HEK293 (cell line): Measurements from ENCODE around the gene MYMK.

Experiments
- CTCF ChIA-PET: fragments of 350-600 bp; formaldehyde crosslinking; extraction: SDS; loops from one replicate; lab custom pipeline; 2021; ENCODE audit warnings: antibody characterized with exemption; lab: Yijun Ruan, JAX
- POLR2A ChIA-PET: fragments of 300-600 bp; formaldehyde crosslinking; extraction: SDS; loops from one replicate; lab custom pipeline; 2020; ENCODE audit warnings: antibody characterized with exemption, inconsistent platforms; lab: Yijun Ruan, JAX
- H3K27ac ChIP-seq: fragments of 200-500 bp; sonication (Bioruptor generic); 2 replicates; pipeline ENCODE4 v1.5.1; 2014; ENCODE audit warnings: low read depth, low read length, control low read depth, inconsistent platforms; ENCODE audit errors: extremely low read depth
- H3K36me3 ChIP-seq, 2 experiments: fragments of 200-500 bp in 1 of 2; sonication (Bioruptor generic) in 1 of 2; 1 replicate in 1 of 2; 2 replicates in 1 of 2; pipeline ENCODE4 v1.5.1; 2014 to 2017; ENCODE audit warnings: inconsistent platforms in 2 of 2, low read length in 2 of 2; ENCODE audit not compliant: control insufficient read depth in 2 of 2, insufficient read depth in 1 of 2
- H3K4me1 ChIP-seq: fragments of 200-500 bp; sonication (Bioruptor generic); 2 replicates; pipeline ENCODE4 v1.5.1; 2014; ENCODE audit warnings: mild to moderate bottlenecking, low read length, inconsistent platforms; ENCODE audit not compliant: control insufficient read depth, insufficient read depth
- H3K4me3 ChIP-seq: 2 replicates; pipeline ENCODE4 v1.5.1; 2011; ENCODE audit warnings: low read depth, mild to moderate bottlenecking, control low read depth, low read length, moderate library complexity
- H3K9me3 ChIP-seq: fragments of 200-500 bp; sonication (Bioruptor generic); 2 replicates; pipeline ENCODE4 v1.5.1; 2014; ENCODE audit warnings: low read depth, low read length, inconsistent platforms; ENCODE audit not compliant: control insufficient read depth, insufficient read depth
- GLIS1 ChIP-seq: fragments of 450-650 bp; formaldehyde crosslinking; IDR thresholded peaks from 2 replicates; pipeline ENCODE4 v1.5.1; 2016; ENCODE audit warnings: missing biosample characterization, missing genetic modification characterization
- MEIS1 ChIP-seq: sonication (generic); formaldehyde crosslinking; IDR thresholded peaks from 2 replicates; pipeline ENCODE4 v1.8.1; 2022; ENCODE audit warnings: missing genetic modification reagents, mild to moderate bottlenecking, borderline replicate concordance
- OVOL3 ChIP-seq: fragments of 450-650 bp; formaldehyde crosslinking; IDR thresholded peaks from 2 replicates; pipeline ENCODE4 v1.5.1; 2016; ENCODE audit warnings: missing biosample characterization, missing genetic modification characterization
- ZBTB7A ChIP-seq: fragments of 450-650 bp; formaldehyde crosslinking; IDR thresholded peaks from 2 replicates; pipeline ENCODE4 v1.5.1; 2016; ENCODE audit warnings: low read depth, missing biosample characterization, missing genetic modification characterization
- ZNF169 ChIP-seq: fragments of 450-650 bp; formaldehyde crosslinking; IDR thresholded peaks from 2 replicates; pipeline ENCODE4 v1.5.1; 2016; ENCODE audit warnings: missing biosample characterization, missing genetic modification characterization
- ZNF19 ChIP-seq: fragments of 450-650 bp; formaldehyde crosslinking; IDR thresholded peaks from 2 replicates; pipeline ENCODE4; 2016; ENCODE audit warnings: missing biosample characterization, missing genetic modification characterization, low read depth
- ZNF221 ChIP-seq: fragments of 450-650 bp; formaldehyde crosslinking; IDR thresholded peaks from 2 replicates; pipeline ENCODE4 v1.5.1; 2017; ENCODE audit warnings: missing biosample characterization, missing genetic modification characterization, borderline replicate concordance
- ZNF544 ChIP-seq: fragments of 450-650 bp; formaldehyde crosslinking; IDR thresholded peaks from 2 replicates; pipeline ENCODE4 v1.5.0; 2017; ENCODE audit warnings: missing biosample characterization, missing genetic modification characterization
- ZNF571 ChIP-seq: fragments of 450-650 bp; formaldehyde crosslinking; IDR thresholded peaks from 2 replicates; pipeline ENCODE4 v1.5.0; 2017; ENCODE audit warnings: missing biosample characterization, missing genetic modification characterization
- ZNF843 ChIP-seq: fragments of 450-650 bp; formaldehyde crosslinking; IDR thresholded peaks from 2 replicates; pipeline ENCODE4 v1.5.1; 2016; ENCODE audit warnings: missing biosample characterization, missing genetic modification characterization
- TF ChIP-seq, protein P1 (sequence below): fragments of 450-650 bp; formaldehyde crosslinking; IDR thresholded peaks from 2 replicates; pipeline ENCODE4 v1.5.1; 2016; ENCODE audit warnings: missing biosample characterization, missing genetic modification characterization
- TF ChIP-seq, protein P2 (sequence below): fragments of 450-650 bp; formaldehyde crosslinking; IDR thresholded peaks from 2 replicates; pipeline ENCODE4 v1.5.1; 2016; ENCODE audit warnings: missing biosample characterization, missing genetic modification characterization, low read depth
- TF ChIP-seq, protein P3 (sequence below): fragments of 450-650 bp; formaldehyde crosslinking; IDR thresholded peaks from 2 replicates; pipeline ENCODE4 v1.5.1; 2016; ENCODE audit warnings: missing biosample characterization, missing genetic modification characterization
- TF ChIP-seq, protein P4 (sequence below): fragments of 450-650 bp; formaldehyde crosslinking; IDR thresholded peaks from 2 replicates; pipeline ENCODE4 v1.5.1; 2017; ENCODE audit warnings: missing biosample characterization, missing genetic modification characterization
- TF ChIP-seq, protein P5 (sequence below): fragments of 450-650 bp; formaldehyde crosslinking; conservative IDR thresholded peaks from 2 replicates; pipeline ENCODE4 v1.5.1; 2016; ENCODE audit warnings: low read depth, missing biosample characterization, missing genetic modification characterization
- TF ChIP-seq, protein P6 (sequence below): fragments of 450-650 bp; formaldehyde crosslinking; IDR thresholded peaks from 2 replicates; pipeline ENCODE4 v1.5.1; 2017; ENCODE audit warnings: missing biosample characterization, missing genetic modification characterization

Gene MYMK

DNA sequence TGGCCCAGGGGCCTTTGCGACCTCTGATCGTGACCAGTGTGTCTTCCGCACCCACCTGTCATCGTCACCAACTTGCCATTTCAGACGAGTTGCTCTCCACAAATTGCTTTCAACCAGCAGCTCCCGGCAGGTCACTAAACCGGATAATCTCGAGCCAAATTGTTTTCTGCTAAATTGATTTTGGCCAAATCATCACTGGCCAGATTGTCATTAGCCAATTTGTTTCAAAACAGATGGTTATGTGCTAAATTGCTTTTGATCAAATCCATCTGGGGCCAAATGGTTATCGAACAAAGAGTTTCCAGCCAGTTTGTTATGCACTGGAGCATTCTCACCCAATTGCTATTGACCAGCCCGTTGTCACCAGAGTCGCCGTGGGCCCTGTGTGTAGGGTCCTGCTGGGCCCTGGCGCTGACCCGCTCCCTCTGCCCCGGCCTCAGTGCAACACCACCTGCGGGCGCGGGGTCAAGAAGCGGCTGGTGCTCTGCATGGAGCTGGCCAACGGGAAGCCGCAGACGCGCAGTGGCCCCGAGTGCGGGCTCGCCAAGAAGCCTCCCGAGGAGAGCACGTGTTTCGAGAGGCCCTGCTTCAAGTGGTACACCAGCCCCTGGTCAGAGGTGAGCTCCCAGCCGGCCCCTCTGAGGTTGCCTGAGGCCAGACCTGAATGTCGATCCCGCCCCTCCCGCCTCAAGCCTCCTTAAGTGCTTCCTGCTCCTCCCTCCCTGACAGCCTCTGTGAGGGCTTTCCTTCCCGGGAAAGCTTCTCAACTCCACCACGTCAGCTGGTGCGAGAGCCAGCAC, 45.3 kb upstream of the MYMK start:
- no peak overlapping the region for H3K4me3 ChIP-seq
- CTCF ChIA-PET = interaction anchor here (0.6 to 1.7 kb wide), 2 partner anchors 11 to 15 kb away, joined by 3 read pairs; no protein-coding TSS in a partner anchor
- no peaks in the 10 kb centered on the region for H3K4me1 ChIP-seq
- no peaks in the 10 kb centered on the region for H3K9me3 ChIP-seq
- TF ChIP-seq ZNF221 (tag by site-specific recombination) (no peak), ZNF19 (tag by site-specific recombination) (no peak), ZBTB7A (tag by site-specific recombination) (no peak), MEIS1 (CRISPR knock-in tag) (no peak), ZNF843 (no peak), ZNF571 (tag by site-specific recombination) (no peak)
- TF ChIP-seq, protein P1, sequence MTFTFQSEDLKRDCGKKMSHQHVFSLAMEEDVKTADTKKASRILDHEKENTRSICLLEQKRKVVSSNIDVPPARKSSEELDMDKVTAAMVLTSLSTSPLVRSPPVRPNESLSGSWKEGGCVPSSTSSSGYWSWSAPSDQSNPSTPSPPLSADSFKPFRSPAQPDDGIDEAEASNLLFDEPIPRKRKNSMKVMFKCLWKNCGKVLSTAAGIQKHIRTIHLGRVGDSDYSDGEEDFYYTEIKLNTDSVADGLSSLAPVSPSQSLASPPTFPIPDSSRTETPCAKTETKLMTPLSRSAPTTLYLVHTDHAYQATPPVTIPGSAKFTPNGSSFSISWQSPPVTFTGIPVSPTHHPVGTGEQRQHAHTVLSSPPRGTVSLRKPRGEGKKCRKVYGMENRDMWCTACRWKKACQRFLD (tag by site-specific recombination) = no peak
- TF ChIP-seq, protein P2, sequence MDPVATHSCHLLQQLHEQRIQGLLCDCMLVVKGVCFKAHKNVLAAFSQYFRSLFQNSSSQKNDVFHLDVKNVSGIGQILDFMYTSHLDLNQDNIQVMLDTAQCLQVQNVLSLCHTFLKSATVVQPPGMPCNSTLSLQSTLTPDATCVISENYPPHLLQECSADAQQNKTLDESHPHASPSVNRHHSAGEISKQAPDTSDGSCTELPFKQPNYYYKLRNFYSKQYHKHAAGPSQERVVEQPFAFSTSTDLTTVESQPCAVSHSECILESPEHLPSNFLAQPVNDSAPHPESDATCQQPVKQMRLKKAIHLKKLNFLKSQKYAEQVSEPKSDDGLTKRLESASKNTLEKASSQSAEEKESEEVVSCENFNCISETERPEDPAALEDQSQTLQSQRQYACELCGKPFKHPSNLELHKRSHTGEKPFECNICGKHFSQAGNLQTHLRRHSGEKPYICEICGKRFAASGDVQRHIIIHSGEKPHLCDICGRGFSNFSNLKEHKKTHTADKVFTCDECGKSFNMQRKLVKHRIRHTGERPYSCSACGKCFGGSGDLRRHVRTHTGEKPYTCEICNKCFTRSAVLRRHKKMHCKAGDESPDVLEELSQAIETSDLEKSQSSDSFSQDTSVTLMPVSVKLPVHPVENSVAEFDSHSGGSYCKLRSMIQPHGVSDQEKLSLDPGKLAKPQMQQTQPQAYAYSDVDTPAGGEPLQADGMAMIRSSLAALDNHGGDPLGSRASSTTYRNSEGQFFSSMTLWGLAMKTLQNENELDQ (tag by site-specific recombination) = no peak
- TF ChIP-seq, protein P3, sequence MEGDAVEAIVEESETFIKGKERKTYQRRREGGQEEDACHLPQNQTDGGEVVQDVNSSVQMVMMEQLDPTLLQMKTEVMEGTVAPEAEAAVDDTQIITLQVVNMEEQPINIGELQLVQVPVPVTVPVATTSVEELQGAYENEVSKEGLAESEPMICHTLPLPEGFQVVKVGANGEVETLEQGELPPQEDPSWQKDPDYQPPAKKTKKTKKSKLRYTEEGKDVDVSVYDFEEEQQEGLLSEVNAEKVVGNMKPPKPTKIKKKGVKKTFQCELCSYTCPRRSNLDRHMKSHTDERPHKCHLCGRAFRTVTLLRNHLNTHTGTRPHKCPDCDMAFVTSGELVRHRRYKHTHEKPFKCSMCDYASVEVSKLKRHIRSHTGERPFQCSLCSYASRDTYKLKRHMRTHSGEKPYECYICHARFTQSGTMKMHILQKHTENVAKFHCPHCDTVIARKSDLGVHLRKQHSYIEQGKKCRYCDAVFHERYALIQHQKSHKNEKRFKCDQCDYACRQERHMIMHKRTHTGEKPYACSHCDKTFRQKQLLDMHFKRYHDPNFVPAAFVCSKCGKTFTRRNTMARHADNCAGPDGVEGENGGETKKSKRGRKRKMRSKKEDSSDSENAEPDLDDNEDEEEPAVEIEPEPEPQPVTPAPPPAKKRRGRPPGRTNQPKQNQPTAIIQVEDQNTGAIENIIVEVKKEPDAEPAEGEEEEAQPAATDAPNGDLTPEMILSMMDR (tag by site-specific recombination) = no peak
- TF ChIP-seq, protein P4, sequence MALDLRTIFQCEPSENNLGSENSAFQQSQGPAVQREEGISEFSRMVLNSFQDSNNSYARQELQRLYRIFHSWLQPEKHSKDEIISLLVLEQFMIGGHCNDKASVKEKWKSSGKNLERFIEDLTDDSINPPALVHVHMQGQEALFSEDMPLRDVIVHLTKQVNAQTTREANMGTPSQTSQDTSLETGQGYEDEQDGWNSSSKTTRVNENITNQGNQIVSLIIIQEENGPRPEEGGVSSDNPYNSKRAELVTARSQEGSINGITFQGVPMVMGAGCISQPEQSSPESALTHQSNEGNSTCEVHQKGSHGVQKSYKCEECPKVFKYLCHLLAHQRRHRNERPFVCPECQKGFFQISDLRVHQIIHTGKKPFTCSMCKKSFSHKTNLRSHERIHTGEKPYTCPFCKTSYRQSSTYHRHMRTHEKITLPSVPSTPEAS (tag by site-specific recombination) = no peak
- TF ChIP-seq, protein P5, sequence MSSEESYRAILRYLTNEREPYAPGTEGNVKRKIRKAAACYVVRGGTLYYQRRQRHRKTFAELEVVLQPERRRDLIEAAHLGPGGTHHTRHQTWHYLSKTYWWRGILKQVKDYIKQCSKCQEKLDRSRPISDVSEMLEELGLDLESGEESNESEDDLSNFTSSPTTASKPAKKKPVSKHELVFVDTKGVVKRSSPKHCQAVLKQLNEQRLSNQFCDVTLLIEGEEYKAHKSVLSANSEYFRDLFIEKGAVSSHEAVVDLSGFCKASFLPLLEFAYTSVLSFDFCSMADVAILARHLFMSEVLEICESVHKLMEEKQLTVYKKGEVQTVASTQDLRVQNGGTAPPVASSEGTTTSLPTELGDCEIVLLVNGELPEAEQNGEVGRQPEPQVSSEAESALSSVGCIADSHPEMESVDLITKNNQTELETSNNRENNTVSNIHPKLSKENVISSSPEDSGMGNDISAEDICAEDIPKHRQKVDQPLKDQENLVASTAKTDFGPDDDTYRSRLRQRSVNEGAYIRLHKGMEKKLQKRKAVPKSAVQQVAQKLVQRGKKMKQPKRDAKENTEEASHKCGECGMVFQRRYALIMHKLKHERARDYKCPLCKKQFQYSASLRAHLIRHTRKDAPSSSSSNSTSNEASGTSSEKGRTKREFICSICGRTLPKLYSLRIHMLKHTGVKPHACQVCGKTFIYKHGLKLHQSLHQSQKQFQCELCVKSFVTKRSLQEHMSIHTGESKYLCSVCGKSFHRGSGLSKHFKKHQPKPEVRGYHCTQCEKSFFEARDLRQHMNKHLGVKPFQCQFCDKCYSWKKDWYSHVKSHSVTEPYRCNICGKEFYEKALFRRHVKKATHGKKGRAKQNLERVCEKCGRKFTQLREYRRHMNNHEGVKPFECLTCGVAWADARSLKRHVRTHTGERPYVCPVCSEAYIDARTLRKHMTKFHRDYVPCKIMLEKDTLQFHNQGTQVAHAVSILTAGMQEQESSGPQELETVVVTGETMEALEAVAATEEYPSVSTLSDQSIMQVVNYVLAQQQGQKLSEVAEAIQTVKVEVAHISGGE = no peak
- no peaks in the 10 kb centered on the region for H3K36me3 ChIP-seq
- H3K27ac ChIP-seq = no peak overlapping the region
- POLR2A ChIA-PET = interaction anchor here (0.5 kb wide), 1 partner anchor 12 kb away, joined by 3 read pairs; no protein-coding TSS in a partner anchor

DNA sequence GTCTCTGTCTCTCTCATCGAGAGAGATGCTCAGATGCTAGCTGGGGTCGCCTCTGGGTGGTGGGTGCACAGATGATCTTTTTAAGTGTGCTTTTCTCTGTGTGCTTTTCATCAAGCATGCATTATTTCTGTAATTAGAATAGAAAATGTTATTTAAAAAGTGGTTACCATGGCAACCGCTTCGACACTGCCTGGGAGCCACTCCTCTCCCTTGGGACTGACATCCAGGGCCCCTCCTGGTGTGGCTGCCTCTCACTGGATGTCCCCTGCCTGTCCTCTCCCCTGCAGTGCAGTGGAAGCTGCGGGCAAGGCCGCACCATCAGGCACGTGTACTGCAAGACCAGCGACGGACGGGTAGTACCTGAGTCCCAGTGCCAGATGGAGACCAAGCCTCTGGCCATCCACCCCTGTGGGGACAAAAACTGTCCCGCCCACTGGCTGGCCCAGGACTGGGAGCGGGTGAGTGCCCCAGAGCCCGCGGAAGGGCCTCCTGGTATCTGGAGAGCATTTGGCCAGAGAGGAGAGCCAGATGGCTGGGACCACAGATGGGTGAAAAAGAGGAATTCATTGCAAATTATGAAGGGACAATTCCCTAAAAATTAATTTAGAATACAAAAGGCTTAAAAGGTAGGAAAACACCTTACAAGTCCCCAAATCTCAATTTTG, 44.5 kb upstream of the MYMK start:
- Histone ChIP-seq H3K9me3 (no peaks in the 10 kb centered on the region), H3K27ac (no peak overlapping the region)
- no peak for TF ChIP-seq ZNF169
- no peak for TF ChIP-seq OVOL3 (tag by site-specific recombination)
- TF ChIP-seq, protein P6, sequence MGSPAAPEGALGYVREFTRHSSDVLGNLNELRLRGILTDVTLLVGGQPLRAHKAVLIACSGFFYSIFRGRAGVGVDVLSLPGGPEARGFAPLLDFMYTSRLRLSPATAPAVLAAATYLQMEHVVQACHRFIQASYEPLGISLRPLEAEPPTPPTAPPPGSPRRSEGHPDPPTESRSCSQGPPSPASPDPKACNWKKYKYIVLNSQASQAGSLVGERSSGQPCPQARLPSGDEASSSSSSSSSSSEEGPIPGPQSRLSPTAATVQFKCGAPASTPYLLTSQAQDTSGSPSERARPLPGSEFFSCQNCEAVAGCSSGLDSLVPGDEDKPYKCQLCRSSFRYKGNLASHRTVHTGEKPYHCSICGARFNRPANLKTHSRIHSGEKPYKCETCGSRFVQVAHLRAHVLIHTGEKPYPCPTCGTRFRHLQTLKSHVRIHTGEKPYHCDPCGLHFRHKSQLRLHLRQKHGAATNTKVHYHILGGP (tag by site-specific recombination) = no peak
- TF ChIP-seq ZNF544 (tag by site-specific recombination) = no peak
- TF ChIP-seq GLIS1 (tag by site-specific recombination) = peak; percentile 26; the same call in 1 of the 2 replicates
- TF ChIP-seq, all 188 proteins: peak for 1
- Histone ChIP-seq H3K4me3 (no peak overlapping the region), H3K4me1 (no peaks in the 10 kb centered on the region), H3K36me3 (no peaks in the 10 kb centered on the region)
- POLR2A ChIA-PET = no interaction called here
- CTCF ChIA-PET = no interaction called here
